GM12878 (cell line): ENCODE data around the gene FMNL3. TPM values are rescaled to one million over a fixed set of nuclear protein-coding genes. Genes with fewer than 3 reads are reported as not detected.

ENCODE experiments used
- ATAC-seq: fragments of 200-7000 bp; cut with Tn5 transposase; 3 replicates; pipeline ENCODE4 v1.9.1; 2020; ENCODE audit warnings: mild to moderate bottlenecking, moderate library complexity
- BruUV-seq: library from RNA; stranded (reverse); fragments of 400-500 nt; replicated peaks from 2 replicates; lab custom pipeline; 2021; lab: Mats Ljungman, UMichigan
- CTCF ChIA-PET: fragments of 300-600 bp; sonication (Branson Sonifier 250); formaldehyde crosslinking; extraction: SDS; loops from one replicate; lab custom pipeline; 2021; ENCODE audit warnings: inconsistent platforms; lab: Yijun Ruan, JAX
- POLR2A ChIA-PET: fragments of 350-600 bp; formaldehyde crosslinking; extraction: SDS; loops from one replicate; lab custom pipeline; 2021; ENCODE audit warnings: inconsistent platforms; lab: Charles Lee
- RAD21 ChIA-PET: fragments of 300-600 bp; sonication (Branson Sonifier 250); formaldehyde crosslinking; loops from one replicate; lab custom pipeline; 2023; ENCODE audit warnings: antibody characterized with exemption; ENCODE audit not compliant: unreplicated experiment; lab: Charles Lee
- SMC1A ChIA-PET: fragments of 300-600 bp; sonication (Branson Sonifier 250); formaldehyde crosslinking; loops from one replicate; lab custom pipeline; 2023; ENCODE audit not compliant: unreplicated experiment, uncharacterized antibody; lab: Charles Lee
- DNase-seq: peaks from one replicate; pipeline ENCODE4 v3.0.0-alpha.2; 2011; ENCODE audit warnings: low read depth, low spot score
- FAIRE-seq: peaks from 3 replicates; lab custom pipeline; 2011; peaks lifted over from hg19 to GRCh38; lab: Jason Lieb, UNC
- H2AFZ ChIP-seq: 2 replicates; pipeline ENCODE4 v1.6.0; 2011; ENCODE audit warnings: low read depth, low read length, control low read depth; ENCODE audit not compliant: control insufficient read depth
- H3K27ac ChIP-seq: 2 replicates; pipeline ENCODE4 v1.5.1; 2011; ENCODE audit warnings: control low read depth; ENCODE audit not compliant: control insufficient read depth, insufficient read depth
- H3K27me3 ChIP-seq, 2 experiments: replicated peaks in 1 of 2; 2 replicates each; pipeline versions ENCODE4 v1.6.0 to v1.6.1; 2011; ENCODE audit warnings: low read length in 1 of 2; ENCODE audit not compliant: control insufficient read depth in 2 of 2, insufficient read depth in 2 of 2
- H3K36me3 ChIP-seq, 2 experiments: 2 replicates each; pipeline ENCODE4 v1.5.1; 2011; ENCODE audit warnings: low read length in 1 of 2; ENCODE audit not compliant: control insufficient read depth in 2 of 2, insufficient read depth in 2 of 2
- H3K4me1 ChIP-seq: 2 replicates; pipeline ENCODE4 v1.6.1; 2011; ENCODE audit warnings: mild to moderate bottlenecking, low read length, moderate library complexity, mixed read lengths; ENCODE audit not compliant: control insufficient read depth, insufficient read depth
- H3K4me2 ChIP-seq: 2 replicates; pipeline ENCODE4 v1.6.0; 2011; ENCODE audit warnings: control low read depth; ENCODE audit not compliant: control insufficient read depth, insufficient read depth
- H3K4me3 ChIP-seq: fragments of 200-600 bp; sonication (generic); 2 replicates; pipeline ENCODE4 v1.5.1; 2016
- H3K79me2 ChIP-seq: 2 replicates; pipeline ENCODE4 v1.6.0; 2011; ENCODE audit warnings: low read length; ENCODE audit not compliant: control insufficient read depth, insufficient read depth
- H3K9ac ChIP-seq: 2 replicates; pipeline ENCODE4 v1.8.0; 2011; ENCODE audit warnings: low read length, control low read depth, mixed read lengths; ENCODE audit not compliant: control insufficient read depth, insufficient read depth
- H3K9me3 ChIP-seq: replicated peaks from 3 replicates; pipeline ENCODE4 v1.5.1; 2011; ENCODE audit warnings: mild to moderate bottlenecking, low read length; ENCODE audit not compliant: control insufficient read depth, insufficient read depth
- H4K20me1 ChIP-seq: 2 replicates; pipeline ENCODE4 v1.6.0; 2011; ENCODE audit not compliant: control insufficient read depth, insufficient read depth
- BHLHE40 ChIP-seq, 2 experiments: fragments of 450-650 bp in 1 of 2; IDR thresholded peaks; 2 replicates each; pipeline ENCODE4 v1.6.1; 2011 to 2017; ENCODE audit warnings: low read depth in 2 of 2, borderline replicate concordance in 1 of 2, improper control_type of control experiment in 1 of 2, low read length in 1 of 2, mild to moderate bottlenecking in 1 of 2
- CBX3 ChIP-seq: fragments of 200-600 bp; sonication (generic); IDR thresholded peaks from 2 replicates; pipeline ENCODE4 v1.6.1; 2016; ENCODE audit warnings: low read depth, borderline replicate concordance
- HDGF ChIP-seq: fragments of 450-650 bp; IDR thresholded peaks from 2 replicates; pipeline ENCODE4 v1.6.1; 2016; ENCODE audit warnings: antibody characterized with exemption
- JUNB ChIP-seq: IDR thresholded peaks from 2 replicates; pipeline ENCODE4 v1.6.1; 2016; ENCODE audit warnings: antibody characterized with exemption, mild to moderate bottlenecking
- MEF2B ChIP-seq: fragments of 450-650 bp; IDR thresholded peaks from 2 replicates; pipeline ENCODE4 v1.6.1; 2018; ENCODE audit warnings: mild to moderate bottlenecking, moderate library complexity; ENCODE audit not compliant: partially characterized antibody, poor library complexity, severe bottlenecking
- RAD21 ChIP-seq: IDR thresholded peaks from 2 replicates; pipeline ENCODE4 v1.6.1; 2011; ENCODE audit warnings: mild to moderate bottlenecking, low read depth, low read length, moderate library complexity; ENCODE audit not compliant: insufficient read depth
- RUNX3 ChIP-seq: IDR thresholded peaks from 2 replicates; pipeline ENCODE4 v1.6.1; 2012; ENCODE audit warnings: low read length, inconsistent platforms
- SREBF2 ChIP-seq: IDR thresholded peaks from 2 replicates; pipeline ENCODE4 v1.6.1; 2012; ENCODE audit warnings: mild to moderate bottlenecking, low read length
- SUPT20H ChIP-seq: IDR thresholded peaks from 2 replicates; pipeline ENCODE4 v1.6.1; 2011; ENCODE audit warnings: low read depth, mild to moderate bottlenecking, low read length, moderate library complexity, borderline replicate concordance; ENCODE audit not compliant: control insufficient read depth
- WGBS: methylation state at CpG from one replicate; pipeline ENCODE4 v1.1.6; 2016; ENCODE audit warnings: low lambda C conversion rate; ENCODE audit not compliant: insufficient replicate concordance, insufficient coverage; ENCODE audit errors: missing lambda C conversion rate; 5-methylcytosine and 5-hydroxymethylcytosine counted together
- in situ Hi-C: fragments of 300-500 bp; cut with MboI; formaldehyde crosslinking; loops from 9 replicates; pipeline ENCODE4 v1.14.3; 2018; ENCODE audit warnings: mixed read lengths
- intact Hi-C: fragments of 100-400 bp; cut with micrococcal nuclease; formaldehyde crosslinking; loops from one replicate; pipeline ENCODE4 v1.14.2; 2022; ENCODE audit not compliant: unreplicated experiment
- polyA plus RNA-seq, 11 experiments: library from polyadenylated mRNA; depleted of rRNA in 4 of 11; unstranded in 6 of 11; stranded (reverse) in 5 of 11; fragments of >200 nt; fragmentation: Nextera tagmentation in 4 of 11; fragmentation: Illumina TruSeq in 1 of 11; extraction: Ambion mirVana in 4 of 11; extraction: Trizol in 1 of 11; gene quantifications; 1 replicate in 1 of 11; 2 replicates in 10 of 11; pipeline versions ENCODE4 v1.2.1 to v1.2.3, GENCODE V29; 2011 to 2016; ENCODE audit warnings: inconsistent platforms in 2 of 11, missing spikeins in 2 of 11, low read depth in 1 of 11
- total RNA-seq, 4 experiments: library from RNA; depleted of rRNA in 3 of 4; stranded (reverse); fragments of >200 nt in 3 of 4; fragmentation: Illumina TruSeq in 1 of 4; extraction: Trizol in 1 of 4; gene quantifications; 2 replicates each; pipeline versions ENCODE4 v1.2.1 to v1.2.3, GENCODE V29; 2013 to 2021
- TF ChIP-seq, protein P1 (sequence below): IDR thresholded peaks from 2 replicates; pipeline ENCODE4 v1.6.1; 2011; ENCODE audit warnings: mild to moderate bottlenecking, low read depth, low read length, moderate library complexity; ENCODE audit not compliant: insufficient replicate concordance
- TF ChIP-seq, protein P2 (sequence below): fragments of 450-650 bp; IDR thresholded peaks from 2 replicates; pipeline ENCODE4 v1.6.1; 2016; ENCODE audit warnings: mild to moderate bottlenecking
- TF ChIP-seq, protein P3 (sequence below), 3 experiments: IDR thresholded peaks in 2 of 3; conservative IDR thresholded peaks in 1 of 3; 2 replicates each; pipeline ENCODE4 v1.5.1; 2011; ENCODE audit warnings: low read depth in 3 of 3, low read length in 3 of 3, mild to moderate bottlenecking in 3 of 3, control low read depth in 2 of 3, moderate library complexity in 2 of 3, inconsistent platforms in 1 of 3, mixed read lengths in 1 of 3; ENCODE audit not compliant: control insufficient read depth in 2 of 3, insufficient read depth in 1 of 3; ENCODE audit errors: extremely low read depth in 1 of 3

Gene FMNL3
- total and polyA plus RNA-seq, 10 of the 15 experiments (the other 5 are each of a cell fraction or from before 2014, with no cell fraction given), result 3.0 to 64.9 (median 30.9) TPM

GRCh38 chr12:49626836-49627235, 80.4 kb downstream of the FMNL3 start (continued):
- TF ChIP-seq, protein P1, sequence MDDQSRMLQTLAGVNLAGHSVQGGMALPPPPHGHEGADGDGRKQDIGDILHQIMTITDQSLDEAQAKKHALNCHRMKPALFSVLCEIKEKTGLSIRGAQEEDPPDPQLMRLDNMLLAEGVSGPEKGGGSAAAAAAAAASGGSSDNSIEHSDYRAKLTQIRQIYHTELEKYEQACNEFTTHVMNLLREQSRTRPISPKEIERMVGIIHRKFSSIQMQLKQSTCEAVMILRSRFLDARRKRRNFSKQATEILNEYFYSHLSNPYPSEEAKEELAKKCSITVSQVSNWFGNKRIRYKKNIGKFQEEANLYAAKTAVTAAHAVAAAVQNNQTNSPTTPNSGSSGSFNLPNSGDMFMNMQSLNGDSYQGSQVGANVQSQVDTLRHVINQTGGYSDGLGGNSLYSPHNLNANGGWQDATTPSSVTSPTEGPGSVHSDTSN, result no peak

- H3K79me2 ChIP-seq, result no peaks in the 10 kb centered on the region
- intact Hi-C loops, result no loop called here
- H3K4me1 ChIP-seq, result peaks cover 13% of the 10 kb centered on the region
- H3K9me3 ChIP-seq, result no peaks in the 10 kb centered on the region
- no peak overlapping the region for H3K9ac ChIP-seq
- ChIA-PET POLR2A (interaction anchor here (4.5 kb wide), 1 partner anchor 79 kb away, joined by 35 read pairs; the partner anchor contains the start of gene FMNL3), SMC1A (interaction anchor here (0.9 to 1.9 kb wide), 5 partner anchors 11 to 268 kb away, joined by 3 to 6 read pairs (median 4); no protein-coding TSS in a partner anchor), RAD21 (interaction anchor here (0.6 to 1.7 kb wide), 3 partner anchors 83 to 268 kb away, joined by 3 to 9 read pairs (median 5); no protein-coding TSS in a partner anchor), CTCF (interaction anchor here (0.9 to 7.6 kb wide), 14 partner anchors 10 to 268 kb away, joined by 3 to 57 read pairs (median 4); partner anchors contain the start of gene TMBIM6)
- H3K4me3 ChIP-seq, result no peak overlapping the region
- no peaks in the 10 kb centered on the region for H3K36me3 ChIP-seq
- no peaks in the 10 kb centered on the region for H4K20me1 ChIP-seq
- no peak overlapping the region for H3K4me2 ChIP-seq
- no peaks in the 10 kb centered on the region for H3K27me3 ChIP-seq
- in situ Hi-C loops, result no loop called here
- 66% methylated on average over 6 of the region's 6 CpGs for WGBS
- H2AFZ ChIP-seq, result no peak overlapping the region
- ATAC-seq (peak; percentile 11), DNase-seq (no peak), FAIRE-seq (no peak)
- BruUV-seq, result no TSS peak
- H3K27ac ChIP-seq, result no peak overlapping the region
- TF ChIP-seq MEF2B (no peak), SUPT20H (no peak), SREBF2 (no peak), BHLHE40 (IDR thresholded peaks at IDR 0.05; ENCODE audit: borderline replicate concordance in 1 of 2, low read depth in 2 of 2, low read length in 1 of 2) (no peak), RUNX3 (no peak), HDGF (no peak), RAD21 (peak; percentile 45), JUNB (no peak), CBX3 (no peak)
- TF ChIP-seq, protein P2, sequence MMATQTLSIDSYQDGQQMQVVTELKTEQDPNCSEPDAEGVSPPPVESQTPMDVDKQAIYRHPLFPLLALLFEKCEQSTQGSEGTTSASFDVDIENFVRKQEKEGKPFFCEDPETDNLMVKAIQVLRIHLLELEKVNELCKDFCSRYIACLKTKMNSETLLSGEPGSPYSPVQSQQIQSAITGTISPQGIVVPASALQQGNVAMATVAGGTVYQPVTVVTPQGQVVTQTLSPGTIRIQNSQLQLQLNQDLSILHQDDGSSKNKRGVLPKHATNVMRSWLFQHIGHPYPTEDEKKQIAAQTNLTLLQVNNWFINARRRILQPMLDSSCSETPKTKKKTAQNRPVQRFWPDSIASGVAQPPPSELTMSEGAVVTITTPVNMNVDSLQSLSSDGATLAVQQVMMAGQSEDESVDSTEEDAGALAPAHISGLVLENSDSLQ, result peak; percentile 36
- TF ChIP-seq, protein P3, sequence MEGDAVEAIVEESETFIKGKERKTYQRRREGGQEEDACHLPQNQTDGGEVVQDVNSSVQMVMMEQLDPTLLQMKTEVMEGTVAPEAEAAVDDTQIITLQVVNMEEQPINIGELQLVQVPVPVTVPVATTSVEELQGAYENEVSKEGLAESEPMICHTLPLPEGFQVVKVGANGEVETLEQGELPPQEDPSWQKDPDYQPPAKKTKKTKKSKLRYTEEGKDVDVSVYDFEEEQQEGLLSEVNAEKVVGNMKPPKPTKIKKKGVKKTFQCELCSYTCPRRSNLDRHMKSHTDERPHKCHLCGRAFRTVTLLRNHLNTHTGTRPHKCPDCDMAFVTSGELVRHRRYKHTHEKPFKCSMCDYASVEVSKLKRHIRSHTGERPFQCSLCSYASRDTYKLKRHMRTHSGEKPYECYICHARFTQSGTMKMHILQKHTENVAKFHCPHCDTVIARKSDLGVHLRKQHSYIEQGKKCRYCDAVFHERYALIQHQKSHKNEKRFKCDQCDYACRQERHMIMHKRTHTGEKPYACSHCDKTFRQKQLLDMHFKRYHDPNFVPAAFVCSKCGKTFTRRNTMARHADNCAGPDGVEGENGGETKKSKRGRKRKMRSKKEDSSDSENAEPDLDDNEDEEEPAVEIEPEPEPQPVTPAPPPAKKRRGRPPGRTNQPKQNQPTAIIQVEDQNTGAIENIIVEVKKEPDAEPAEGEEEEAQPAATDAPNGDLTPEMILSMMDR (IDR thresholded peaks at IDR 0.05 in 2 of 3, conservative IDR thresholded peaks at IDR 0.05 in 1 of 3; ENCODE audit: control insufficient read depth in 2 of 3, extremely low read depth in 1 of 3, insufficient read depth in 1 of 3, low read depth in 3 of 3, low read length in 3 of 3), result peak; percentile 33 to 56 (median 37); a peak in 4 of 6 replicates
Measured at GRCh38 chr12:49626169-49626835, 80.9 kb downstream of the FMNL3 start.
